ENCODE data around the gene PPFIBP1. TPM values are rescaled to one million over a fixed set of nuclear protein-coding genes. Genes with fewer than 3 reads are reported as not detected.

Gene PPFIBP1
- total and polyA plus RNA-seq, 2 of the 13 experiments (the other 11 are each of a cell fraction or from before 2014, with no cell fraction given) = 16.2 to 21.8 TPM

- TF ChIP-seq ZBTB49 (CRISPR knock-in tag; IDR thresholded peaks at IDR 0.05; ENCODE audit: borderline replicate concordance) = no peak
- peak; percentile 75; the same call in 1 of the 2 replicates for TF ChIP-seq TBX3 (IDR thresholded peaks at IDR 0.05; ENCODE audit: borderline replicate concordance)
- TF ChIP-seq PAXIP1 (CRISPR knock-in tag; conservative IDR thresholded peaks at IDR 0.05) = peak; percentile 79
- no peak for TF ChIP-seq NFE2L2 (IDR thresholded peaks at IDR 0.05; ENCODE audit: low read length)
- TF ChIP-seq ARID3A (IDR thresholded peaks at IDR 0.05; ENCODE audit: low read depth, low read length) = 0 out of 2 replicates have a peak, but pooled peaks have one; percentile 22
Measured at GRCh38 chr12:27696293-27696652, 172.3 kb downstream of the PPFIBP1 start, which contains the start of gene REP15 (continued).
